Activated CD4-positive, CD25-positive, alpha-beta regulatory T cell treated with anti-CD3 and anti-CD28 coated beads, Interleukin-2, amount 50 U/mL, for 16 hours (primary cell): ENCODE results near the gene COL18A1.

Experiments
- DNase-seq: peaks from one replicate; pipeline ENCODE4 v3.0.0-alpha.2; 2020; ENCODE audit warnings: low read depth, low spot score

COL18A1 gene

DNA sequence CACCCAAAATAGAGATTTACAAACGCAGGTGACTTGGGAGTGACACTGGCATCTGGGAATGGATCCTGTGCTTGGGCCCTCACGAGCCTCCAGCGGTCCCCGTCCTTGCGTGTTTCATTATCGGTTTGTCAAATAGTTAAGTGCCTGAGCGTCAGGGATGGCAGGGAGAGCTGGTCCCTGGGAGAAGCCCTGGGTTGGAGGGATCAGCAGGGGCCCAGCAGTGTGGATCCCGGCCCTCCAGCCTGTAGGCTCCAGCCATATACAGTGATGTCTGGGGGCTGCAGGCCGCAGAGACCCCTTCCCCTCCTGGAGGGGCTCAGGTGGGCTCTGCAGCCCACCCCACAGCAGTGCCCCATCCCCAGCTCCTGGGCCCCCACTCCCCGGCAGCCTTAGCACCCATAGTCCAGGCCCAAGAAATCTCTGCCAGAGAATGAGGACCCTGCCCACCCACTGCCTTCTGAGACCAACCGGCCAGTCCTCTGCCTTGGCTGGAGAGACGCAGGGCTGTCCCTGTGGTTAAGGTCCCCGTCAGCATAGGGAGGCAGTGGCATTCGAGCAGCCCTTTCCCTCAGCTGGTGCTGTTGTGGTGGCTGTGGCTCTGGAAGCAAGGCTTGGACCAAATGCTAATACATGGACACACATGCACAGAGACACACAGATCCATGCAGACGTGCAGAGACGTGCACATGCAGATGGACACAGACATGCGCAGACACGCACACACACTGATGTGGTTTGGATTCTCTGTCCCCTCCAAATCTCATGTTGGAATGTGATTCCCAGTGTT is 139.7 kb downstream of the COL18A1 start:
- no peak for DNase-seq

DNA sequence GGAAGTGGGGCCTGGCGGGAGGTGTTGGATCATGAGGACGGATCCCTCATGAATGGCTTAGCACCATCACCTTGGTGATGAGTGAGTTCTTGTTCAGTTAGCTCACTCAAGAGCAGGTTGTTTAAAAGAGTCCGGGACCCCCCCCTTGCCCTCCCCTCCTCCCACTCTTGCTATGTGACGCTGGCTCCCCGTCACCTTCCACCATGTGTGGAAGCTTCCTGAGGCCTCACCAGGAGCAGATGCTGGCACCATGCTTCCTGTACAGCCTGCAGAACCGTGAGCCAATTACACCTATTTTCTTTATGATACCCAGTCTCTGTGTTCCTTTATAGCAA is 140.2 kb downstream of the COL18A1 start:
- DNase-seq = no peak

DNA sequence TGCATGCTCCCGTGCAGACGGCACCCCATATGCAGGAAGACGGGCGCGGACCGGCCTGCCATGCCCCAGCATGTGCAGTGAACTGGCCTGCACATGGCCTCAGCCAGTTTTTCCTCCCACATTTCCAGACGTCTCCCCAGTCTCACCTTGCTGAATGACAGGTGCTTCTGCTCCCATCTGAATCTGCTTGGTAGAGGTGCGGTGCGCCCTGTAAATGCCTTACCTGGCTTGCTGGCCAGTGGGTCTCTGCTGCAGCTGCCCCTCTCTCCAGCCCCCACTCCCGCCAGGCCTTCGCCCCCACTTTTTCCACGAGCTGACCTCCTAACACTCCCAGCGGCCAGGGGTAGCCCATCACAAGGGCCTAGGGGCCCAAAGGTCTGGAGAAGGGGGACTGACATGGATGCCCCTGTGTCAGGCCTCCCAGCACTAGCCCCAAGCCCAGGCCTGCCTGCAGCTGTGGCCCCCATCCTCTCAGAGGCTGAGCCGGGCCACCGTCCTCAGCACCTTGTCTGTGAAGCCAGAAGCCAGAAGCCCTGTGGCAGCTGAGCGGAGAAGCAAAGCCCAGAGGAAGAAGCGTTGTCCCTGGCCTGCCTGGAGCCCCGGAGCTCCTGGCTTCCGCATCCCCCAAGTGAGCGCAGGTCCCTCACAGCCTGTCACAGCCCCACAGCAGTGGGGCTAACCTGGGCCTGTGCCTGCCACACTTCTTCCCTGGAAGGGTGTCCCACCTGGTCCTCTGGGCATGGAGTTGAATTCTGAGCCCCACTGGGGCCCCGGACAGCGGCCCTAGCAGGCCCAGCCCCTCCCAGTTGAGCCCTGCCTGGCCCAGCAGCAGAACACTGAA is 140.9 kb downstream of the COL18A1 start:
- no peak for DNase-seq

DNA sequence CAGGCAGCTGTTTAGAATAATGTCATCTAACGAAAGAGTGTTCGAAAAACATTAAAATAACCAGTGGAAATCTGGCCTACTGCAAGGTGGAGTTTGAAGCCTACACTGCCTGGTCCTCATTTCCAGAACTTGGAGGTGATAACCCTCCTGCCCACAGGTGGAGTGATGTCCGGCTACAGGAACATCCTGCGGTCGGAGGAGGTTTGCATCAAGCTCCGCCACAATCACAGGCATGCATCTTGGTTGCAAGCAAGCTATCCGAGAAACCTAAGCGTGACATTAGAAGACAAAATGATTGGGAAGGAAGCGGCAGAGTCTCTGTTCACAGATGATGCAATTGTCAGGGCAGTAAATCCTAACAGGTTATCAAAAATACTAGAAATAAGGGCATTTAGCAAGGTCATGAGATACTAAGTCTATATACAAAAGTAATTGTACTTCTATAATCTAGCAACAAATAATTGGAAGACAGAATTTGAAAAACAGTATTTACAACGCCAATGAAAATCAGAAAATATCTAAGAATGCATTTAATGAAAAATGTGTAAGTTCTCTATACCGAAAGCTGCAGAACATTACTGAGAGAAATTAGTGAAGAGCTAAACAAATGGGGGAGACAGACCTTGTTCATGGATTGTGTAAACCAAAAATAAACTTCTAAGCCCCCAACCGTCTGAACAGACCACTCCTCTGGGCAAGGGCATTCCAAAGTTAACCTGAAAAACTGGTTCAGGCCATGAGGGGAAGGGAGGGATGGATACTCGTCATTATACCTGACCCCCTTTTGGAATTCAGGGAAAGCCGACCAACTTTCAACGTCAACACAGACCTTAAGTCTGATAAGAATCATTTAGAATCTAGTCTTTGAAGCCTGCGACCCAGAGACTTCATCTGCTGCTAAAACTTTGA is 141.9 kb downstream of the COL18A1 start:
- no peak for DNase-seq

DNA sequence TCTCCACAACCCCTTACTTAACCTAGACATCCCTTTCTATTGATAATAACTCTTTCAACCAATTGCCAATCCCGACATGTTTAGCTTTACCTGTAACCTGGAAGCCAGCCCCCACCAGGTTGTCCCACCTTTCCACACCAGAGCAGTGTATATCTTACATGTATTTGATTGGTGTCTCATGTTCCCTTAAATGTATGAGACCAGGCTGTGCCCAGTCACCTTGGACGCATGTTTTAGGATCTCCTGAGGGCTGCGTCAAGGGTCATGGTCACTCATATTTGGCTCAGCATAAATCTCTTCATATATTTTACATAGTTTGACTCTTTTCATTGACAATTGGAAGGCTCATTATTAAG is 142.6 kb downstream of the COL18A1 start:
- no peak for DNase-seq

DNA sequence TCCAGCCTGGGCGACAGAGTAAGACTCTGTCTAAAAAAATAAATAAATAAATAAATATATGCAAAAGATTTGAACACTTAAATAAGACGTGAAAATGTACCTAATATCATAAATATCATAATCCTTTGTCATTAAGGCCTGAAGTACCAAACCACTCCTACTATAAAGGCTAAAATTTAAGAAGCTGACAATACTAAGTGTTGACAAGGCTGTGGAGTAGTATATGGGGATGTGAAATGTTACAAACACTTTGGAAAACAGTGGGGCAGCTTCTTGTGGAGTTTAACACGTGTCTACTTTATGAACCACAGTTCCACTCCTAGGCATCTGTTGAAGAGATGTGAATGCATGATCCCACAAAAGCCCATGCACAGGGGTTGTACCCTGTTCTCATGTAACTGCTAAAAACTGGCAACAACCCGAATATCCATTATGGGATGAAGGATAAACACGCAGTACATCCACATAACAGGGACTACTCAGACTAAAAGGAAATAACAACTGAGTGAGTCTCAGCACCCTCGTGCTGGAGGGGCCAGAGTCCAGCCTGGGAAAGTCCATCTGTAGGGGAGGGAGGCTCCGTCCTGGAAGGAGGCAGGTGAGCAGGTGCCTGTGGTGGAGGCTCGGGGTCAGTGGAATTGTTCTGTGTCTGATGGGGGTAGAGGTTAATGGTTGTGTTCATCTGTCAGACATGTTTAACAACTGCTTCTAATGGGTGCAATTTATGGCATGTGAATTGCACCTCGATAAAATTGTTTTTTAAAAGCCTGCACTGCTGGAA is 143.9 kb downstream of the COL18A1 start:
- DNase-seq = no peak

DNA sequence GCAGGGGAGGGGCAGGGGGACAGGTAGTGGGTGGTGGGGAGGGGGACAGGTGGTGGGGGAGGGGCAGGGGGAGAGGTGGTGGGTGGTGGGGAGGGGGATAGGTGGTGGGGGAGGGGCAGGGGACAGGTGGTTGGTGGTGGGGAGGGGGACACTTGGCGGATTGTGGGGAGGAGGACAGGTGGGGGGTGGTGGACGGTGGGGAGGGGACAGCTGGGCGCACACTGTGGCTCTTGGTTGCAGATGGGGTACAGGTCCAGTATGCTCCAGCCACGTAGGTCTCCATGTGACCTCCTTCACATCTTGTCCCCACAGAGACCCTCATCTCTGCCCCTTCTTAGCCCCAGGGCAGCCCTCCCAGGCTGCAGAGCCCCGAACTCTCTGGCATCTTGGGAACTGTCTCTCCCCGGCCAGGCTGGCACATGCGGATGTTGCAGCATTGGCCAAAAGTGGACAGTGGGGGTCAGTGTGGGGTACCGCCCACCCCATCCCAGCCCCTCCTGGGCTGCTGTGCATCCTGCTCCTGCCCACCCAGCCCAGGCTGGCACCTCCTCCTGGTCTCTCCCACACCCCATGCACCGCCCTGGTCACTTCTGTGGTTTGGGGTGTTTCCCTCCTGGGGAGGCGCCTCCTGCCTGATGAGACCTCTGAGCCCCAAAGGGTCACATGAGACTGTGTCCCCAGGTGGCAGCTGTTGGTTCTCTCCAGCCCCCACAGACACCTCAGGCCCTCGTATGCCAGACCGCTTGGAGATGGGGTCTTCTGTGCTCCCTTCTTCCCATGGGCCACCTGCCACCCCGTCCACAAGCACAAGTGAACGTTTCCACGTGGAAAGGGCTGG is 144.9 kb downstream of the COL18A1 start:
- no peak for DNase-seq

DNA sequence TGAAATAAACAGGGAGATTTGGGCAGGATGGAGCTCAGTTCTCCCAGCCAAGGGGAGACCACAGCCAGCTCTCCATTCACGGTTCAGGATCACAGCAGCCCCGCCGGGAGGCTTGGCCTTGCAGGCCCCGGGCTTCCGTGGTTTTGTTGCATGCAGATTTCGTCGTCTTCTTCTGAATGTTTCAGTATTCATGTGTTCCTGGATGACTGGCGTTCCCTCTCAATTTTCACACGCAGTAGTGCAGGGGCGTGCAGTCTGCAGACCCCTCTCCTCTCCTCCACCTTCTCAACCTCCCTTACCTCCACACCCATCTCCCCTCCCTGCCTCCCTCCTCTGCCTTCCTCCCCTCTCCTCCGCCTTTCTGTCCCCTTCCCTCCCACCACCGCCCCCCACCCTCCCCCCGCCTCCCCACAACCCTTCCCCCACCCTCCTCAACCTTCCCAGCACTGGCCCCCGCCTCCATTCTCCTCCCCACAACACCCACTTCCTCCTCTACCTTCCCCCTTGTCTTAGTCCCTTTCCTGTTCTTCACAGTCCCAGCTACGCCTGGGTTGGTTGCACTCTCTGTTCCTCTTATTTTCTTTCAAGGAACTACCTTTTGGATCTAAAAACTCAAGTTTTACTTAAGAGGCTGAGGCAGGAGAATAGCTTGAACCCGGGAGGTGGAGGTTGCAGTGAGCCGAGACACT is 145.7 kb downstream of the COL18A1 start:
- no peak for DNase-seq

DNA sequence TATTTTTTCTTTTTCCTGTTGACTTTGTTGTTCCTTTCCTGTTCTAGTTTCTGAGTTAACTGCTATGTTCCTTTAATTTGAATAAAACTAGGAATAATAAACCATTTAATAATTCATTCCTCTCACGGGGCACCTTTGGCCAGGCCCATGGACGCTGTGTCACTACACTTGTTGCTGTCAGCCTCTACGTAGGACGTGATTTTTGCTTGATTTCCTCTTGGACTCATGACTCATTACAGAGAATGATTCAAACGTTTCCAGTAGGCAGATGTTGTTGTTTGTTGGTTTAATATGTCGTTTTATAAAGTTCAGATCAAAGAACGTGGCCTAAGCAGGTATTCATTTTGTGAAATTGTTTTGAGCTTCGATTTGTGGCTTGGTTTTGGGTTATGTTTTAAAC is 146.4 kb downstream of the COL18A1 start:
- no peak for DNase-seq

DNA sequence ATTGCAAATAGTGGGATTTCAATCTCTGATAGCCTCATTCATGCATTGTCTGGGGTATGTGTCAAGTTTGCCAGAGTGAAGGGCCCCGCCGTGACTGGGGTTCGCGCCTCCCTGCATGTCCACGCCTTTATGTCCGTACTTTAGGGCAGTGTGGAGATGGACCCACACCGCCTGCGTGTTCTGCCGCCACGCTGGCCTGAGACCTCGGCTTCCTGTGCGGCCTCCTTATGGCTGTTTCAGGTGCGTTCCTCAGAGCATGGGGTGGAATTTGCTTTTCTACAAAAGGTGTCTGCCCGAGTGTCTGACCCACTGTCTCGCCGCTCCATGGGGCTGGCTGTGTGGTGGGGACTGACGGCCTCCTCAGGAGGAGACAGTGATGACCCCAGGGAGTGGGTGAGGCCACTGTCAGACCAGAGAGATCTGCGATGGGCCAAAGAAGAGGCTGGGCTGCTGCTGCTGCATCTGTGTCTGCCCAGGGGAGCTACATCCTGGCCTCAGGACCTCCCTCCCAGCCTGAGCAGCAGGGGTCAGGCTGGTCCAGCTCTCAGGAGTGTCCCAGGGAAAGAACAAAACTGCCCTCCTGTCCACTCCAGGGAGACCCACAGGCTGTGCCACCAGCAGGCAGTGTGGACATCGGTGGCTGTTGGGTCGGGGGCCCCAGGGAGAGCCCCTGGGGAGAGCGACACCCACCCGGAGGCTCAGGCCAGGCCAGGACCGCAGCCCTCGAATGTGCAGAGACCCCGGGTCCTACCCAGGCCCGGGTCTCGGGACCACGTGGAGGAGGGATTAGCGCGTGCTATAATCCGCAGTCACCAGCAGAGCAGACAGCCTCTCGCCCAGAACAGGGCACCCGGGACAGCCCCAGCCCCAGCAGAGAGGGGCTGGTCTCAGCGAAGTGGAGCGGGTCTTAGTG is 147.1 kb downstream of the COL18A1 start:
- DNase-seq = no peak

DNA sequence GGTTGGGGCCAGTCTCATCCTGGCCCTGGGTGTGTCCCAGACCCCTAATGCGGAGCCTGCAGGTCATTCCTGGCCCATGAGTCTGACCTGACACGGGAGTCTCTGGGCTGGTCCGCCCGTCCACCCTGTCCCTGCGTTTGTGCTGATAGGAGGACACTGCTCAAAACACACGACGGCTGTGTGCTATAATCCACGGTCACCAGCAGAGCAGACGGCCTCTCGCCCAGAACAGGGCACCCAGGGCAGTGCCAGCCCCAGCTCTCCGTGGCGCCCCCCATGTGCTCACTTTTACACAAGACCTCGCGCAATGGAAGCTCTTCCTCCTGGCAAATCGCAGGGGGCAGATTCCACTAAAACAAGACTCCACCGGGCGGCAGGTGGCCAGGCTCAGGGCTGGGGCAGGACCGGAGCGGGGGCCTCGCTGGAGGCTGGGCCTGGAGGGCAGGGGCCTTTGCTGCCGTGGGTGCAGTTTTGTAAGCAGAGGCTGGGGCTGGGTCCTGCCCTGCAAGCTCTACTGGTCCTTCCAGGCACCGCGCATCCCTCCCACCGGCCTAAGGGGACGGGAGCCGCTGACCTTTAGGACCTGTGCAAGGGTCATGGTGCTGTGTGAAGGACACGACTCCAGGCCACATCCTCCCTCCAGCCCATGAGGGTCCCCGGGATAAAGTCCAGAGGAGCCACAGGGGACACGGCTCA is 147.9 kb downstream of the COL18A1 start:
- DNase-seq = no peak

DNA sequence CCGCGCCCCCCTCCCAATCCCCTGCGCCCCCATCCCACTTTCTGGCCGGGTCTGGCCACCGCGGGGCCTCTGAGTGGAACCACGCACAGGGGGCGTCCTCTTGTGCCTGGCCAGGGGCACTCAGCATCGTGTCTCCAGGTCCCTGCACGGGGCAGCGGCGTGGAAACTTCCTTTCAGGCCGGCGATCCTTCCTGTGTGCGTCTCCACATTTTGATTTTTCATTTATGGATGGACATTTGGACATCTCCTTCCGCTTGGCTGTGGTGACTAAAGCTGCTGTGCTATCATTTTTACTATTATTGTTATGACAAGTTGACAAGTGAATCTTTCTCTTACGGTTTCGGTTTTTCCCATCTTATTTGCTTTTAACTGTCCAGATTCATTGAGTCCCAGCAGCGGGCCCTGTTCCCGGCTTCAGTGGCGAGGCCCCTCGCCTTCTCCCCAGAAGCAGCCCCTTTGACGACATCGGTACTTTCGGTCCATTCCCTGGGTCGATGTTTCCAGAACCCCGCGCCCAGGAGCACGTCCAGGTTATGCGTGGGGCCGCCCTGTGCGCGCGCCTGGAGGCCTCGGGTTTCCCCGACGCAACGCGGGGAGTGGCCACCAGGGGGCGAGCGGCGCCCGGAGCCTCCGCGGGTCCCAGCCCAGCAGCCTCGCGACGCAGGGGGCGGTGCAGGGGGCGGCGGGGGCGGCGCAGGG is 149.7 kb downstream of the COL18A1 start:
- peak; percentile 75 for DNase-seq

DNA sequence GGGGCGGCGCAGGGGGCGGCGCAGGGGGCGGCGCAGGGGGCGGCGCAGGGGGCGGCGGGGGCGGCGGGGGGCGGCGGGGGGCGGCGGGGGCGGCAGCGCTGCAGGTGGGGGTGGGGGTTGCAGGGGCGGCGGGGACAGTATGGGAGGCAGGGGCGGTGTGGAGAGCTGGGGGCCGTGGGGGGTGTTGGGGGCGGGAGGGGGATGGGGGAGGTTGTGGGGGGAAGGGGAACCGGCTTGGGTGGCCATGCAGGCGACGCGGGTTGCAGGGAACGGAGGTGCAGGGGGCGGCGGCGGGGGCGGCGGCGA is 150.2 kb downstream of the COL18A1 start:
- DNase-seq = no peak

DNA sequence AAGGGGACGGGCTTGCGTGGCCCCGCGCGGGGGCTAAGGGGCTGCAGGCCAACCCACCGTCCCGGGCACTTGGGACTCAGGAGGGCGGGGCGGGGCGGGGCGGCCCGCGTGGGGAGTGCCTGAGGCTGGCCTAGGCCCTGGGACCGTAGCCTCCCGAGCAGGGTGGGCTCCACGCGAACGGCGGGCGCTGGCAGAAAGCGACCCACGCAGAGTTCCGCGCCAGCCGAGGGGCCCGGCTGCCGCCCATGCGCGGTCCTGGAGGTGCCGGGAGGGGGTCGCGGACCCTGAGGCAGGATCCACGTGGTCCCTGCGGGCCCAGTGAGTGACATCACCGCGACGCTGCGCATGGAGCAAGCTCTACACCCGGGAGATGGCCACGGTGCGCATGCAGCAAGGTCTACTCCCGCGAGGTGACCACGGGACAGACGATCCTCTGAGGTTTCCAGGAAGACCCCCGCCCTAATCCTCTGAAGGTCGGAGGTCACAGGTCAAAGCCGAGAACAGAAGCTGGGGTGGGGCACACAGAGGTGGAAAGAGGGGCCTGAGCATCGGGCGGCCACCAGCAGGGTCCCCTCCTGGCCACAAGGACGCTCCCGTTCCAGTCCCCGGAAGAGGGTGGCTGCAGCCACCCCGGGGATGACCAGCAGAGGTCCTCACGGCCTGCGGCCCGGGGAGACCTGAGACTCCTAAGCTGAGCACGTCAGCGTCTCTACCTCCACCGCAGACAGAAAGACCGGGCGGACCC is 150.8 kb downstream of the COL18A1 start:
- no peak for DNase-seq

DNA sequence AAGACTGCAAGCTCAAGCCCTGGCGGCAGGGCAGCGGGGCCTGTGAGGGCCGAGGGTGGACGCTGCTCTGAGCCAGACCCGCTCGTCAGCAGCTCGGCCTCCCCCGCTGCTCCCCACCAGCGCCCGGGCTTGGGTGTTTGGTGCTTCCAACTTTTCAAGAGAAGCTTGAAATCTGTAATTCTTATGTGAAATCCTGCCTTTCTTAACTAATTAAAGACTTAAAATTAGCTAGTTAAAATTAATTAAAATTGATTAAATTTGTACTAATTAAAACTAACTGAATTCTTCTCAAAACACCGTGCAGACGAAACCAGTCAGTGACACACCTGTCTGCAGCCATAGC is 151.3 kb downstream of the COL18A1 start:
- DNase-seq = no peak

DNA sequence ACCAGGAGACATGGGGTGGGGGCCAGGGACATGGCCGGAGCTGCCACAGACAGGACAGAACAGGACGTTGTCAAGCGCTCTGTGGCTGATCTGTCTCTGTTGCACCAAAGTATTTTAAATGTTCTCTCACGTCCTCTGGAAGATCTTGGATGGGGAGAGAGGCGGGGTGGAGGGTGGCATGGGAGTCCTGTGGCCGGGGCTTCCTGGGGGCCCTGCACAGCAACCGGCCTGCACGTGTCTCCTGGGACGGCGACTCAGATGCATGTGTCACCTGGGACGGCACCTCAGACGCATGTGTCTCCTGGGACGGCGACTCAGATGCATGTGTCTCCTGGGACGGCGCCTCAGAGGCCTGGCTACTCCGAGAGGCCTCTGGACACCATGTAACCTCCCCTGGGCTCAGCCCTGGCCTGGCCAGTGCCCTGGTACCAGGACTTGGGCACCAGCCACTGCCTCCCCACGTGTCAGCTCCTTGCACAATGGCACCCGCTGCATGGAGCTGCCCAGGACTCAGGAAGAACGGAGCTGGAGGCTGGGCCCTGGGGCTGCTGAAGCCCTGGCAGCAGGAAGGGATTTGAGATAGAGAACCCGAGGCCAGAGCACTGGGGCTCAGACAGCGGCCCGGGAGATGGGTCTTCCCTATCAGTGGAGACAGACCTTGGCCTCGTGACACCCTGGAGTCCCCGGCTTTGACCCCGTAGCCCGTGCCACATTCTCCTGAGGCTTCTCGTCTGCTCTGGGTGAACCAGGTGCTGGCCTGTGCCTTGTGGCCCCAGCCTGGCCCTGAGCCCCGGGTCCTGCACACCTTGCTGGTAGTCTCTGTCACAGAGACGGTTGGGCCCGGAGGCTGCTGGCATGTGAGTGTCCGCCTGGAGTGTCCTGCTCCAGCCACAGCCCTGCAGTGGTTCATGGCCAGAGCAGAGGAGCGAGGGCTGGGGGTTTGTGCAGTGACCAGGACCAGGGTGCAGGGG is 152.0 kb downstream of the COL18A1 start:
- DNase-seq = no peak
